Transverse colon (tissue), 4 donors: ENCODE results near the gene MYH11.

Source experiments
- CTCF ChIP-seq, 5 experiments: fragments of 200-600 bp in 3 of 5; fragments of 450-650 bp in 2 of 5; sonication (generic) in 3 of 5; IDR thresholded peaks; 1 replicate in 2 of 5; 2 replicates in 3 of 5; pipeline ENCODE4 v1.5.1; 2016 to 2017; ENCODE audit warnings: antibody characterized with exemption in 5 of 5, inconsistent platforms in 3 of 5, mild to moderate bottlenecking in 2 of 5, moderate library complexity in 1 of 5
- EP300 ChIP-seq: sonication (generic); formaldehyde crosslinking; IDR thresholded peaks from one replicate; pipeline ENCODE4 v1.6.1; 2017; ENCODE audit warnings: antibody characterized with exemption, low read depth
- POLR2A ChIP-seq: fragments of 450-650 bp; IDR thresholded peaks from one replicate; pipeline ENCODE4 v1.6.1; 2016; ENCODE audit warnings: antibody characterized with exemption, mild to moderate bottlenecking, moderate library complexity
- POLR2AphosphoS5 ChIP-seq, 3 donors: sonication (generic); formaldehyde crosslinking; IDR thresholded peaks; one replicate each; pipeline ENCODE4 v1.6.1; 2016; ENCODE audit warnings: antibody characterized with exemption in 3 of 3

- TF ChIP-seq EP300 (no peak), POLR2AphosphoS5 (IDR thresholded peaks at IDR 0.05) (peak in 2 of 3 donors; percentile 4 to 24), CTCF (IDR thresholded peaks at IDR 0.05) (no peak), POLR2A (no peak)
Measured at GRCh38 chr16:15708096-15708495, 148.7 kb downstream of the MYH11 start.
